HepG2 (cell line): ENCODE measurements around the gene TNFRSF13B. TPM values are rescaled to one million over a fixed set of nuclear protein-coding genes. Genes with fewer than 3 reads are reported as not detected.

Experiments used
- ATAC-seq: fragments of 200-7000 bp; cut with Tn5 transposase; 3 replicates; pipeline ENCODE4 v1.9.1; 2020; ENCODE audit warnings: mild to moderate bottlenecking, moderate library complexity
- BruUV-seq: library from RNA; stranded (reverse); fragments of 400-500 nt; replicated peaks from 2 replicates; lab custom pipeline; 2021; lab: Mats Ljungman, UMichigan
- CTCF ChIA-PET: fragments of 300-600 bp; formaldehyde crosslinking; extraction: SDS; loops from one replicate; lab custom pipeline; 2021; ENCODE audit warnings: low total read pairs, inconsistent platforms, low intra/inter-chr PET ratio; lab: Yijun Ruan, JAX
- POLR2A ChIA-PET: fragments of 350-600 bp; sonication (Branson Sonifier 250); formaldehyde crosslinking; loops from one replicate; lab custom pipeline; 2020; ENCODE audit warnings: antibody characterized with exemption, inconsistent platforms; lab: Yijun Ruan, JAX
- DNase-seq: peaks from one replicate; pipeline ENCODE4 v3.0.0-alpha.2; 2015; ENCODE audit warnings: low spot score
- FAIRE-seq: peaks from 3 replicates; lab custom pipeline; 2011; peaks lifted over from hg19 to GRCh38; lab: Jason Lieb, UNC
- H2AFZ ChIP-seq: one replicate; pipeline ENCODE4 v1.6.1; 2011; ENCODE audit warnings: low read length, inconsistent platforms
- H3K27ac ChIP-seq: fragments of 300-600 bp; 3 replicates; pipeline ENCODE4 v1.8.0; 2011; ENCODE audit warnings: mixed run types, mild to moderate bottlenecking, mixed read lengths, low read length, inconsistent platforms; ENCODE audit not compliant: insufficient read depth; ENCODE audit errors: extremely low read length
- H3K27me3 ChIP-seq, 2 experiments: fragments of 200-600 bp in 1 of 2; 2 replicates in 1 of 2; 3 replicates in 1 of 2; pipeline versions ENCODE4 v1.6.0 to v1.8.0; 2011; ENCODE audit warnings: low read length in 2 of 2, mild to moderate bottlenecking in 2 of 2, moderate library complexity in 2 of 2, inconsistent platforms in 1 of 2; ENCODE audit not compliant: insufficient read depth in 2 of 2, control insufficient read depth in 1 of 2
- H3K36me3 ChIP-seq, 2 experiments: fragments of 200-600 bp in 1 of 2; replicated peaks in 1 of 2; 2 replicates in 1 of 2; 3 replicates in 1 of 2; pipeline versions ENCODE4 v1.5.1 to v1.8.0; 2011; ENCODE audit warnings: low read length in 2 of 2, inconsistent platforms in 1 of 2; ENCODE audit not compliant: insufficient read depth in 2 of 2, control insufficient read depth in 1 of 2
- H3K4me1 ChIP-seq: 2 replicates; pipeline ENCODE4 v1.5.1; 2012; ENCODE audit warnings: low read length, inconsistent platforms; ENCODE audit not compliant: insufficient read depth
- H3K4me2 ChIP-seq: 2 replicates; pipeline ENCODE4 v1.6.0; 2011; ENCODE audit warnings: low read depth, low read length, inconsistent platforms
- H3K4me3 ChIP-seq, 3 experiments: fragments of 200-600 bp in 1 of 3; sonication (generic), shearing (Covaris generic) in 1 of 3; replicated peaks in 1 of 3; 2 replicates each; pipeline ENCODE4 v1.5.1; 2011 to 2016; ENCODE audit warnings: low read length in 3 of 3, inconsistent platforms in 2 of 3, low read depth in 2 of 3, mild to moderate bottlenecking in 2 of 3, control low read depth in 1 of 3, mixed read lengths in 1 of 3; ENCODE audit not compliant: insufficient read depth in 1 of 3
- H3K79me2 ChIP-seq: one replicate; pipeline ENCODE4 v1.6.1; 2011; ENCODE audit warnings: low read length, inconsistent platforms; ENCODE audit not compliant: insufficient read depth
- H3K9ac ChIP-seq: 2 replicates; pipeline ENCODE4 v1.6.0; 2011; ENCODE audit warnings: mild to moderate bottlenecking, low read depth, low read length, inconsistent platforms; ENCODE audit not compliant: insufficient read depth
- H3K9me3 ChIP-seq: 2 replicates; pipeline ENCODE4 v1.5.1; 2012; ENCODE audit warnings: mild to moderate bottlenecking, low read length
- H4K20me1 ChIP-seq: 2 replicates; pipeline ENCODE4 v1.6.0; 2011; ENCODE audit warnings: inconsistent platforms, mild to moderate bottlenecking, low read length, moderate library complexity; ENCODE audit not compliant: insufficient read depth
- ATF6 ChIP-seq: sonication (generic); formaldehyde crosslinking; conservative IDR thresholded peaks from 2 replicates; pipeline ENCODE4 v1.4.0; 2020; ENCODE audit warnings: missing genetic modification reagents
- HNRNPL ChIP-seq: fragments of 200-400 bp; formaldehyde crosslinking; IDR thresholded peaks from 2 replicates; pipeline ENCODE4 v1.6.1; 2017; ENCODE audit warnings: mild to moderate bottlenecking, low read depth, low read length
- MTF2 ChIP-seq: sonication (generic); formaldehyde crosslinking; IDR thresholded peaks from 2 replicates; pipeline ENCODE4 v1.5.0; 2020; ENCODE audit warnings: missing genetic modification reagents, borderline replicate concordance
- REPIN1 ChIP-seq: sonication (generic); formaldehyde crosslinking; IDR thresholded peaks from 2 replicates; pipeline ENCODE4 v1.8.0; 2022; ENCODE audit warnings: missing genetic modification reagents, low read depth, mild to moderate bottlenecking, borderline replicate concordance
- SP5 ChIP-seq: IDR thresholded peaks from 2 replicates; pipeline ENCODE4 v1.6.1; 2016; ENCODE audit warnings: low read depth, borderline replicate concordance
- ZBTB7B ChIP-seq: sonication (generic); formaldehyde crosslinking; IDR thresholded peaks from 2 replicates; pipeline ENCODE4 v1.4.0; 2020; ENCODE audit warnings: missing genetic modification reagents
- ZNF891 ChIP-seq: sonication (generic); formaldehyde crosslinking; IDR thresholded peaks from 2 replicates; pipeline ENCODE4 v1.5.0; 2020; ENCODE audit warnings: mild to moderate bottlenecking, missing genetic modification reagents
- WGBS: methylation state at CpG from one replicate; pipeline ENCODE4 v1.1.6; 2017; ENCODE audit warnings: low lambda C conversion rate; 5-methylcytosine and 5-hydroxymethylcytosine counted together
- in situ Hi-C: cut with HindIII; loops from 2 replicates; pipeline ENCODE4 v1.10.0; 2017; ENCODE audit warnings: low pct_unique_long_range_greater_than_20kb; ENCODE audit not compliant: extremely low pct_ligation_motif_present
- intact Hi-C: fragments of 100-400 bp; cut with micrococcal nuclease; formaldehyde crosslinking; loops from one replicate; pipeline ENCODE4 v1.10.0; 2022; ENCODE audit not compliant: unreplicated experiment
- polyA plus RNA-seq, 8 experiments: library from polyadenylated mRNA; depleted of rRNA in 3 of 8; stranded (reverse) in 7 of 8; unstranded in 1 of 8; fragments of >200 nt; fragmentation: Illumina TruSeq in 4 of 8; extraction: Trizol in 4 of 8; gene quantifications; 2 replicates each; pipeline versions ENCODE4 v1.2.1 to v1.2.3, GENCODE V29; 2011 to 2016; ENCODE audit warnings: low read depth in 4 of 8, missing spikeins in 1 of 8, mixed read lengths in 1 of 8; ENCODE audit not compliant: insufficient read depth in 1 of 8
- total RNA-seq, 5 experiments: library from RNA; depleted of rRNA; stranded (reverse); fragments of >200 nt; fragmentation: Illumina TruSeq; extraction: Trizol; gene quantifications; 2 replicates each; pipeline ENCODE4 v1.2.3, GENCODE V29; 2016; ENCODE audit warnings: low read depth in 1 of 5
- TF ChIP-seq, protein P1 (sequence below): sonication (generic); formaldehyde crosslinking; IDR thresholded peaks from 2 replicates; pipeline ENCODE4 v1.8.1; 2022; ENCODE audit warnings: mild to moderate bottlenecking, missing genetic modification reagents

Gene TNFRSF13B
- total and polyA plus RNA-seq, 2 of the 13 experiments (the other 11 are each of a cell fraction or from before 2014, with no cell fraction given) = not detected

- TF ChIP-seq ATF6 (CRISPR knock-in tag) = no peak
- no peak for TF ChIP-seq MTF2
- TF ChIP-seq, protein P1, sequence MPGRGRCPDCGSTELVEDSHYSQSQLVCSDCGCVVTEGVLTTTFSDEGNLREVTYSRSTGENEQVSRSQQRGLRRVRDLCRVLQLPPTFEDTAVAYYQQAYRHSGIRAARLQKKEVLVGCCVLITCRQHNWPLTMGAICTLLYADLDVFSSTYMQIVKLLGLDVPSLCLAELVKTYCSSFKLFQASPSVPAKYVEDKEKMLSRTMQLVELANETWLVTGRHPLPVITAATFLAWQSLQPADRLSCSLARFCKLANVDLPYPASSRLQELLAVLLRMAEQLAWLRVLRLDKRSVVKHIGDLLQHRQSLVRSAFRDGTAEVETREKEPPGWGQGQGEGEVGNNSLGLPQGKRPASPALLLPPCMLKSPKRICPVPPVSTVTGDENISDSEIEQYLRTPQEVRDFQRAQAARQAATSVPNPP (CRISPR knock-in tag) = no peak
- no peak for TF ChIP-seq REPIN1 (CRISPR knock-in tag)
- TF ChIP-seq ZBTB7B (CRISPR knock-in tag) = no peak
- TF ChIP-seq SP5 (CRISPR knock-in tag) = no peak
- no peak for TF ChIP-seq ZNF891
These were observed 15.3 kb upstream of the TNFRSF13B start (continued) for GRCh38 chr17:16987066-16987829.

- peaks cover 2 to 25% of the 10 kb centered on the region in 2 experiments; a peak in 4 of 5 replicates for H3K27me3 ChIP-seq
- CTCF ChIA-PET = no interaction called here
- in situ Hi-C loops = loop anchor here (5.0 kb wide), 1 partner anchor 64 kb away; no protein-coding TSS in a partner anchor
These were observed 14.5 kb upstream of the TNFRSF13B start for GRCh38 chr17:16986391-16986790.

More at GRCh38 chr17:16986391-16986790, 14.5 kb upstream of the TNFRSF13B start:
- H3K4me1 ChIP-seq = no peaks in the 10 kb centered on the region
- no peaks in the 10 kb centered on the region for H4K20me1 ChIP-seq
- WGBS = no CpG with 5 or more reads among the region's 1 CpG
- FAIRE-seq (no peak), DNase-seq (no peak), ATAC-seq (no peak)
- H3K9ac ChIP-seq = no peak overlapping the region
- H2AFZ ChIP-seq = no peak overlapping the region
- H3K36me3 ChIP-seq = no peaks in the 10 kb centered on the region
- H3K9me3 ChIP-seq = no peaks in the 10 kb centered on the region
- H3K79me2 ChIP-seq = no peaks in the 10 kb centered on the region
- no peak for TF ChIP-seq HNRNPL
- POLR2A ChIA-PET = no interaction called here
- intact Hi-C loops = no loop called here
- no TSS peak for BruUV-seq
- H3K4me2 ChIP-seq = no peak overlapping the region
- no peak overlapping the region for H3K27ac ChIP-seq
- H3K4me3 ChIP-seq = no peak overlapping the region
